Activated CD4-positive, alpha-beta T cell treated with anti-CD3 and anti-CD28 coated beads for 4 hours (primary cell): ENCODE measurements around the gene NRXN2.
"Not testable (repeated sequence)": the region's sequence is repeated elsewhere in the genome, so short reads cannot be mapped to it uniquely, and the experiment has no call there.

ENCODE experiments used
- DNase-seq, 2 donors: peaks; one replicate each; pipeline ENCODE4 v3.0.0-alpha.2; 2020

Gene NRXN2

GRCh38 chr11:64719406-64719805 is 3.6 kb downstream of the NRXN2 start:
- no peak for DNase-seq

DNA sequence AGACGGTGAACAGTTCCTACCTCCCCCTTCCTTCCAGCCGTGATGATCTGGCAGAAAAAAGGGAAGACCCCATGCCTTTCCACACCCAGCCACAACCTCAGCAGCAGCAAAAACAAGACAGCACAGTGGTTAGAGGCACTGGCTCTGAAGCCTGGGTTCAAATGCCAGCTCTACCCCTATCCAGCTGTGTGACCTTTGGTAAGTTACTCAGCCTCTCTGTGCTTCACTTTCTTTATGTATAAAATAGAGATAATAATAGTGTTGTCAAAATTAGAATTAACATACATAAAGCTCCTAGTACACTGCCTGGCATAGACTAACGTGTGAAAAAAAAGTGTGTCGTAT is 4.2 kb downstream of the NRXN2 start:
- DNase-seq, result no peak

GRCh38 chr11:64718084-64718779 is 4.8 kb downstream of the NRXN2 start:
- DNase-seq, result no peak

DNA sequence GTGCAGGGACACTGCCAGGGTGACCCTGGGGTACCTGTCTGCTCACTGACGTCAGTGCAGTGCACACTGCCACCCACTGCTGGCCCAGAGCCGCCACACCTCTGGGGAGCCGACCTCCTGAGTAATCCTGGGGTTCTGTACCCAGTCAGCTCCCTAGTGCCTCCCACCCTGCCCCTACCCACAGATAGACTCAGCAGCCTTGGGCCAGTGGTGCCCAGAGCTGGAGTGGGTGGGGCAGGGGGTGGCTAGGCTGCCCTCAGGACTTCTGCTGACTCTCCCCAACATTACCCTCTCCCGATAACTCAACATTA is 5.8 kb downstream of the NRXN2 start:
- no peak for DNase-seq

GRCh38 chr11:64716473-64717267 is 6.3 kb downstream of the NRXN2 start:
- no peak for DNase-seq

DNA sequence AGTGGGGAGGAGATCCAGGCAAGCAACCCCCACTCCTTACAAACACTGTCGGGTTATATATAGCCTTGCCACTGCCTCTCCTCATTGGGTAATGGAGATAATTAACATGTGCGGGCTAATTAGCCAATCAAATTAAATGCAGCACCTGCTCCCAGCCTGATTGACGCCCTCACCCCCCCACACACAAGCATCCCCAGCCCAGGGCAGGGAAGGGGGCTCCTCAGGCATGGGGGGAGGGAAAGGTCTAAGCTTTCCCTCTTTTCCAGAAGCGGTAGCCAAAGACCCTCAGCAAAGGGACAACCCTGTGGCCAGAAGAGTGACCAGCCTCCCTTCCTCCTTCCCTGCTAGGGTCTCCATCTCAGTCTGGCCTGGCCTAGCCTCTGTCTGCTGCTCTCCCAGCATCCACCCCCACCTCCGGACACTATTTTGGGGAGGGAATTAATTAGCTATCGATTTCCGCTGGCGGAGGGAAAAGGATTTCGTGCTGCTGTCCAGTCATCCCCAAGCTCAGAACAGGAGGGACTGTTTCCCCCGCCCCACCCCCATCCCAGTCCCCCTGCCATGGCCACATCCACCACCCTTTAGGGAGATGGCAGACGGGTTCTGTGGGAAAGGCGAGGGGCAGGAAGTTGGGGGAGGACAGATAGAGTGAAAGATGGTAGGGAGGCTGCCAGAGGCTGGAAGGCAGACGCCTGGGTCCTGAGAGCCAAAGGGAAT is 7.1 kb downstream of the NRXN2 start:
- no peak for DNase-seq

DNA sequence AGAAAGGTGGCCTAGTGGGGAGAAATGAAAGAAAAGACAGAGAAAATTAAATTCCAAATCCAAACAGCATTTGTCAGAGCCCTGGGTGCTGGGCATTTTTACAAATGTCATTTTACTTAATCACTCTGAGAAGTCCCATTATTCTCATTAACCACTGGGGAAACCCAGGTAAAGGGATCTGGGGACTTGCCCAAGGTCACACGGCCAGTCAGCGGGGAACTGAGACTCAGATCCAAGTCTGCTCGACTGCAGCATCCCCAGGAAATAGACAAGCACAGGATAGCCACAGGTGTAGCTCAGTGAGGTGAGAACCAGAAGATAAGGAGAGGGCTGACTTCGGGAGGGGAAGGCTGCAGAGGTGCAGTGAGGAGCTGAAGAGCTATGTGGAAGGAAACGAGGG is 7.9 kb downstream of the NRXN2 start:
- DNase-seq, result no peak

GRCh38 chr11:64714666-64715065 is 8.3 kb downstream of the NRXN2 start:
- DNase-seq, result no peak

DNA sequence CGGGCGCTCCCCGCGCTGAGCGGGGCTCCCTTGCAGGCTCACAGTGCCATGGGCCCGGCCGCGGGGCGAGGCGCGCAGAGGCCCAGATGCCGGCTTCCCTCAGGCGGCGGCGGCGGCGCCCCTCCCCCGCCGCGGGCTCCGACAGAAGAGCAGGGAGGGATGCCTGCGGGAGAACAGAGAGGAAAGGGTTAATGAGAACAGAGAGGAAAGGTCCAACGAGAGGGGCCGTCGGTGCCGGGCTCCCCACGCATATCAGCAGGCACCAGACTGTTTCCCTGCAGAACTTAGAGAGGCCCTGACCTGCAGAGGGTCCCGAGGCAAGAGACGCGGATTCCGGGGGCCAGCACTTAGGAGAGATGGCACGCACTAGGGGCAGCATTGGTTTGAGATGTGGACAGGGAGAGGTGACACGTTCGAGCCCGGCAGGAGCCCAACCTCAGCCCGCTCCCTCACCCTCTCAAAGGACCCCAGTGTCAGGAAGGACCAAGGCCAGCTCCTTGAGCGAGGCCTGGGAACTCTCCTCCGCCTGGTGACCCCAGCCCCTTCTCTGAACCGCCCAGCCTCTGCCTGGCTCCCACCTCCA is 9.1 kb downstream of the NRXN2 start:
- DNase-seq, result no peak

- DNase-seq, result no peak
Observed at GRCh38 chr11:64713016-64713707, 9.8 kb downstream of the NRXN2 start.

GRCh38 chr11:64712430-64713015 is 10.5 kb downstream of the NRXN2 start:
- DNase-seq, result no peak

DNA sequence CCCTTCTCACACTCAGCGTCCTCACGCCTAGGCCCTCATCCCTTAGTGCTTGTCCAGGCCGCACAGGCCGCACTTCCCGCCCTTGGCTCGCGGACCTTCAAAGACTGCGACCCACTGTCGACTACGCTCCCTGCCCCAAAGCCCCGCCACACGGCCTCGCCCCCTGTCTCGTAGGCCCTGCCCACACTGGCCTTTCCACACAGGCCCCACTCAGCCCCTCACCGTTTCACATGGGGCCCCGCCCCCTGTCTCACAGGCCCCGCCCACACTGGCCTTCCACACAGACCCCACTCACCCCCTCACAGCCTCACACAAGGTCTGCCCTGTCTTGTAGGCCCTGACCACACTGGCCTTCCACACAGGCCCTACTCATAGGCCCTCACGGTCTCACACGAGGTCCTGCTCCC is 11.0 kb downstream of the NRXN2 start:
- DNase-seq, result no peak

GRCh38 chr11:64711138-64711955 is 11.7 kb downstream of the NRXN2 start:
- no peak for DNase-seq

DNA sequence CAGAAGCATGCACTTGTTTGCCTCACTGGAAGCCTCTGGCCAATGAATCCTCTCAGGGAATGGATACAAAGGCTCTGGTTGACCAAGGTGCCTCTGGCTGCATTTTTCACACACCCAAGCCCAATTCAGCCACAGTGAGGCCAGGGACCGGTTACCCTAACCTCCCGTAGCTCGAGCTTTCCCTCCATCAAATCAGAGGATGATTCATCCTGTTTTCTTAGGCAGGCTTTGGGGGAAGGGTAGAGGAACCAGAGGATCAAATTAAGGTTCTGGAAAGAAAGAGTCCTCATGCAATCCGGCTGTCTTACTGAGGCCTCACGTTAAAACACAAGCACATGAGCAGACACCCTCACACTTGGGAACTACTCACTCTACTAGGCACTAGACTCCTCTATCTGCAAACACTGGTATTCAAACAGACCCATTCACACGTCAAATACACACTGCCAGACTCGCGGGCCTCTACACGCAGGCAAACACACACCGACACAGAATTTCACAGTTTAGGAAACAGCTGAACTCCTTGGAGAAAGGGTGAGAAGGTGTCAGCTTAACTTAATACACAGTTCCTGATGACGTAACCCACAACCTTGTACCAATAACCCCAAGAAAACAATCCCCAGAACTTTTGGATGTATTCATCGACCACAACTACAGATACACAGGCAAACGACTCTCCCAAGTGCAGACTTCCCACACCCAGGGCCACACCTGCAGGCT is 12.4 kb downstream of the NRXN2 start:
- DNase-seq, result no peak

- no peak for DNase-seq
Observed at GRCh38 chr11:64705501-64705900, 17.5 kb downstream of the NRXN2 start.

GRCh38 chr11:64703048-64703447 is 19.9 kb downstream of the NRXN2 start:
- DNase-seq, result no peak

- DNase-seq, result not testable (repeated sequence)
Observed at GRCh38 chr11:64701956-64702355, 21.0 kb downstream of the NRXN2 start.

DNA sequence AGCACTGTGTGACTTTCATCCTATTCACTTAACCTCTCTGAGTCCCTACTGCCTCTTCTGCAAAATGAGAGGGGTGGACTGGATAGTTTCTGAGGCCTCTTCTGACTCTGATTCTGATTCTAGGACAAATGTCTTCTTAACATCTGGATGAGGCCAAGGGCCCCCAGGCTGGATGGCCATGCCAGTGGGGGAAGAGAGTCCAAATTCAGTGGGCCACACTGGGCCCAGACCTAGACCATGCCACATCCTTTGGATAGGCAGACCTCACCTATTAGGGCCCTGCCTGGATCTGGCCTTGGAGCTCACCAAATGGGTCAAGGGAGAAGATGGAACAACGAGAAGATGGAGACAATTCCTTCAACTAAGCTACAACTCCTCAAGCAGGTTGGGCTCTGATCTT is 24.6 kb downstream of the NRXN2 start:
- DNase-seq, result no peak

DNA sequence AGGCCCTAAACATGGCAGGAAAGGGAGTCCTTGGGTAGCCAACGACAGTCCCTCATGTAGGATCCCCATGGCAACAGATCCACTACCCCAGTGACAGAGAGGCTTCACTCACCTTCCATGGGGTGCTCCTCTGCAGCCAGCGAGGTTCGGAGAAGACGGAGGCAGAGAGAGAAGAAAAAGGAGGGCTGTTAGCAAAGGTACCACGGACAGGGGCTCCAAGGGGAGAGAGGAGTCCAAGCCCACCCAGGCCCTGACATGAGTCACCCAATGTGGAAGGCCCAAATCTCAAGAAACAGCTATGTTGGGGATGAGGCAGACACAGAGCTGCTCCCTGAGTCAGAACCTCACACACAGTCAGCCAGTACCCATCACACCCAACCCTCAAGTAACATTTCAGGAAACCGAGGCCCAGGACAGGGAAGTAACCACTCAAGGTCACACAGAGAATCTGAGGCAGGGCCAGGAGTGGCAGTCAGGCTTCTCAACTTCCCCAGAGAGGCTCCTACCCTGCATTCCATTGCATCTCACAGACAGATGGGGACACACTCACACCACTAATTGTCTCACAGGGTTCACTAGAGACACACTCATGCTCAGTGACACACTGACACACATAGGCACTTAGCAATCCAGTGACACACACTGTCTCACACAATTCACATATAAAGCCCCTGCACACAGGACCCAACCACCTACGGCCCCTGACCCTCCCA is 25.2 kb downstream of the NRXN2 start:
- no peak for DNase-seq

DNA sequence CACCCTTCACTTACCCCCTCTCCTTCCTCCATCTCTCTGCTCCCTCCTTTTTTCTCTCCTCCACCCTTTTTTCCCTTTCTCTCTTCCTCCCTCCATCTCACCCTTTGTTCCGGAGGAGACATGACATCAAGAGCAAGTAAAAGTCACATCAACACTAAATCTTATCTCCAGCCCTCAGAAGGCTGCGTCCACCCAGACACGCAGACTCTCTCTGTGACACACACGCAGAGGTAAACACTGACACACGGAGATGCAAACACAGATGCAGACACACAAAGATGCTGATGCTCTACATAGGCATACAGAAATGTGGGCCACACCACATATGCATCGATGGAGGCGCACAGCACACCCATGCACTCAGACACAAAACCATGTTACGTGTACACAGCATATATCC is 27.0 kb downstream of the NRXN2 start:
- no peak for DNase-seq

DNA sequence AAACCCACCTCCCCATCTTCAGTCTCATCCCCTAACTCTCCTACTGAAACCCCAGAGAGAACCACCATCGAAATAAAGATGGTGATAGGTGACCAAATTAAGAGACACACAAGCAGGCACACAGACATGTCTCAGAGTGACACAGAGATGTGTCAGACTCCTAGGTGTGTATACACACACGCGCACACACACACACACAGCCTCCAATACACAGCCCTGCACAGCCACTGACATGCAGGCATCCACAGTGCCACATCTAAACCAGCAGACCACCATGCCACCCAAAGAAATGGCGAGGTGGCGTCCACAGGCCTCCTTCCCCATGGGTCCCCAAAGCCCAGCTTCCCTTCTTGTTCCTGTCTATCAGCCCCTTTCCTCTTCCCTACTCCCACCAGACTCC is 27.4 kb downstream of the NRXN2 start:
- no peak for DNase-seq
